Astrocyte (in vitro differentiated cells and primary cell): ENCODE data around the gene LIME1. TPM values are rescaled to one million over a fixed set of nuclear protein-coding genes. Genes with fewer than 3 reads are reported as not detected.

Experiments
- DNase-seq: peaks from one replicate; pipeline ENCODE4 v3.0.0-alpha.2; 2010; ENCODE audit warnings: low read depth
- FAIRE-seq: peaks from 2 replicates; lab custom pipeline; 2011; peaks lifted over from hg19 to GRCh38; lab: Jason Lieb, UNC
- H2AFZ ChIP-seq: 2 replicates; pipeline ENCODE4 v1.6.0; 2012; ENCODE audit warnings: low read depth, low read length, inconsistent platforms
- H3K27ac ChIP-seq: 2 replicates; pipeline ENCODE4 v1.5.1; 2011; ENCODE audit warnings: low read depth, low read length, inconsistent platforms
- H3K27me3 ChIP-seq: 2 replicates; pipeline ENCODE4 v1.6.0; 2011; ENCODE audit warnings: low read length, inconsistent platforms; ENCODE audit not compliant: insufficient read depth
- H3K36me3 ChIP-seq: 2 replicates; pipeline ENCODE4 v1.5.1; 2011; ENCODE audit warnings: low read length, inconsistent platforms; ENCODE audit not compliant: insufficient read depth
- H3K4me1 ChIP-seq: 2 replicates; pipeline ENCODE4 v1.5.1; 2011; ENCODE audit warnings: low read length, inconsistent platforms; ENCODE audit not compliant: insufficient read depth
- H3K4me2 ChIP-seq: 2 replicates; pipeline ENCODE4 v1.6.0; 2012; ENCODE audit warnings: low read length, inconsistent platforms
- H3K4me3 ChIP-seq: 2 replicates; pipeline ENCODE4 v1.5.1; 2011; ENCODE audit warnings: low read depth, mild to moderate bottlenecking, low read length, inconsistent platforms; ENCODE audit not compliant: insufficient read depth
- H3K79me2 ChIP-seq: 2 replicates; pipeline ENCODE4 v1.6.0; 2012; ENCODE audit warnings: mild to moderate bottlenecking, low read length, inconsistent platforms; ENCODE audit not compliant: insufficient read depth
- H3K9ac ChIP-seq: 2 replicates; pipeline ENCODE4 v1.6.0; 2012; ENCODE audit warnings: mild to moderate bottlenecking, low read length, inconsistent platforms
- H3K9me3 ChIP-seq: 2 replicates; pipeline ENCODE4 v1.5.1; 2012; ENCODE audit warnings: low read depth, mild to moderate bottlenecking, low read length, inconsistent platforms; ENCODE audit not compliant: insufficient read depth
- H4K20me1 ChIP-seq: 2 replicates; pipeline ENCODE4 v1.6.0; 2012; ENCODE audit warnings: low read length, inconsistent platforms; ENCODE audit not compliant: insufficient read depth
- H3K27ac Mint-ChIP-seq: one replicate; pipeline ENCODE4 v1.8.0; 2021; ENCODE audit warnings: mild to moderate bottlenecking, mixed read lengths; ENCODE audit not compliant: unreplicated experiment
- H3K27me3 Mint-ChIP-seq: one replicate; pipeline ENCODE4 v1.8.0; 2021; ENCODE audit warnings: low read depth, mixed read lengths; ENCODE audit not compliant: unreplicated experiment
- H3K36me3 Mint-ChIP-seq: one replicate; pipeline ENCODE4 v1.8.0; 2021; ENCODE audit warnings: low read depth, mixed read lengths; ENCODE audit not compliant: unreplicated experiment
- H3K4me1 Mint-ChIP-seq: one replicate; pipeline ENCODE4 v1.8.0; 2021; ENCODE audit warnings: low read depth, mixed read lengths; ENCODE audit not compliant: unreplicated experiment
- H3K4me3 Mint-ChIP-seq: one replicate; pipeline ENCODE4 v1.8.0; 2021; ENCODE audit warnings: mild to moderate bottlenecking, moderate library complexity, mixed read lengths; ENCODE audit not compliant: unreplicated experiment
- H3K9me3 Mint-ChIP-seq: one replicate; pipeline ENCODE4 v1.8.0; 2021; ENCODE audit warnings: mild to moderate bottlenecking, mixed read lengths; ENCODE audit not compliant: unreplicated experiment
- CTCF ChIP-seq: IDR thresholded peaks from 2 replicates; pipeline ENCODE4 v1.5.1; 2011; ENCODE audit warnings: low read depth, mild to moderate bottlenecking, inconsistent platforms, low read length, moderate library complexity; ENCODE audit not compliant: insufficient read depth
- EZH2 ChIP-seq: IDR thresholded peaks from 2 replicates; pipeline ENCODE4 v1.6.1; 2012; ENCODE audit warnings: mild to moderate bottlenecking, low read length, inconsistent platforms; ENCODE audit not compliant: insufficient read depth
- total RNA-seq: library from RNA; stranded (reverse); gene quantifications from 2 replicates; pipeline ENCODE4 v1.2.1, GENCODE V29; 2021

LIME1 gene
- total RNA-seq, 1 donor from 2014 or later: 7.6 TPM

GRCh38 chr20:63703976-63704748 lies 32.3 kb upstream of the LIME1 start:
- Mint-ChIP-seq H3K27me3 (no peaks in the 10 kb centered on the region), H3K36me3 (peaks cover 9% of the 10 kb centered on the region), H3K4me3 (no peak overlapping the region), H3K9me3 (no peaks in the 10 kb centered on the region), H3K27ac (no peak overlapping the region), H3K4me1 (peaks cover 12% of the 10 kb centered on the region)
- FAIRE-seq (no peak), DNase-seq (no peak)
- H3K79me2 ChIP-seq: peaks cover 60% of the 10 kb centered on the region
- H3K27ac ChIP-seq: no peak overlapping the region
- no peak overlapping the region for H3K9ac ChIP-seq
- no peaks in the 10 kb centered on the region for H3K9me3 ChIP-seq
- no peak overlapping the region for H2AFZ ChIP-seq
- H3K4me1 ChIP-seq: peaks cover 26% of the 10 kb centered on the region
- TF ChIP-seq CTCF (no peak), EZH2 (no peak)
- no peak overlapping the region for H3K4me2 ChIP-seq
- peaks cover 10% of the 10 kb centered on the region for H3K36me3 ChIP-seq
- peaks cover 25% of the 10 kb centered on the region for H4K20me1 ChIP-seq
- H3K4me3 ChIP-seq: no peak overlapping the region
- H3K27me3 ChIP-seq: no peaks in the 10 kb centered on the region

GRCh38 chr20:63704749-63705117 lies 31.7 kb upstream of the LIME1 start:
- no peak overlapping the region for H3K4me3 Mint-ChIP-seq
- Histone ChIP-seq H3K4me2 (no peak overlapping the region), H3K79me2 (peaks cover 63% of the 10 kb centered on the region)

GRCh38 chr20:63705232-63706026 lies 31.0 kb upstream of the LIME1 start:
- no peaks in the 10 kb centered on the region for H3K27me3 Mint-ChIP-seq
- H3K36me3 ChIP-seq: peaks cover 14% of the 10 kb centered on the region
- H3K36me3 Mint-ChIP-seq: peaks cover 12% of the 10 kb centered on the region
- H3K27me3 ChIP-seq: no peaks in the 10 kb centered on the region
- H3K27ac ChIP-seq: no peak overlapping the region
- DNase-seq (no peak), FAIRE-seq (no peak)
- H3K79me2 ChIP-seq: peaks cover 66% of the 10 kb centered on the region
- peak overlapping the region; percentile 79 for H3K9ac ChIP-seq
- peaks cover 34% of the 10 kb centered on the region for H4K20me1 ChIP-seq
- no peaks in the 10 kb centered on the region for H3K9me3 Mint-ChIP-seq
- peaks cover 10% of the 10 kb centered on the region for H3K4me1 Mint-ChIP-seq
- H3K4me2 ChIP-seq: peak overlapping the region; percentile 89
- peak overlapping the region; percentile 42 for H3K27ac Mint-ChIP-seq
- H3K9me3 ChIP-seq: no peaks in the 10 kb centered on the region
- peaks cover 17% of the 10 kb centered on the region for H3K4me1 ChIP-seq
- no peak overlapping the region for H2AFZ ChIP-seq
- H3K4me3 ChIP-seq: no peak overlapping the region
- peak overlapping the region; percentile 64 for H3K4me3 Mint-ChIP-seq
- TF ChIP-seq EZH2 (no peak), CTCF (no peak)

More at GRCh38 chr20:63704749-63705117, 31.7 kb upstream of the LIME1 start:
- peak overlapping the region; percentile 22 for H3K27ac Mint-ChIP-seq
- no peaks in the 10 kb centered on the region for H3K27me3 Mint-ChIP-seq
- Histone ChIP-seq H3K9me3 (no peaks in the 10 kb centered on the region), H3K27me3 (no peaks in the 10 kb centered on the region), H3K4me1 (peaks cover 20% of the 10 kb centered on the region), H3K9ac (no peak overlapping the region), H3K27ac (no peak overlapping the region), H2AFZ (no peak overlapping the region), H4K20me1 (peaks cover 30% of the 10 kb centered on the region), H3K4me3 (no peak overlapping the region), H3K36me3 (peaks cover 14% of the 10 kb centered on the region)
- no peaks in the 10 kb centered on the region for H3K9me3 Mint-ChIP-seq
- H3K36me3 Mint-ChIP-seq: peaks cover 12% of the 10 kb centered on the region
- DNase-seq: no peak
- no peak for FAIRE-seq
- no peak for TF ChIP-seq EZH2
- peaks cover 9% of the 10 kb centered on the region for H3K4me1 Mint-ChIP-seq
